Sigmoid colon (tissue), 7 donors: ENCODE results near the gene PON1. TPM values are rescaled to one million over a fixed set of nuclear protein-coding genes. Genes with fewer than 3 reads are reported as not detected.

Experiments used
- DNase-seq: peaks from one replicate; pipeline ENCODE4 v3.0.0-alpha.2; 2019
- H3K27ac ChIP-seq, 4 donors: fragments of 200-600 bp; sonication (generic); one replicate each; pipeline ENCODE4 v1.5.1; 2016 to 2019; ENCODE audit warnings: mild to moderate bottlenecking in 1 of 4
- H3K27me3 ChIP-seq, 3 donors: fragments of 200-600 bp; sonication (generic); one replicate each; pipeline ENCODE4 v1.5.1; 2019; ENCODE audit warnings: mild to moderate bottlenecking in 1 of 3
- H3K36me3 ChIP-seq, 4 donors: fragments of 200-600 bp; sonication (generic); one replicate each; pipeline ENCODE4 v1.5.1; 2016 to 2019
- H3K4me1 ChIP-seq, 4 donors: fragments of 200-600 bp; sonication (generic); one replicate each; pipeline ENCODE4 v1.5.1; 2017 to 2019
- H3K4me3 ChIP-seq, 4 donors: fragments of 200-600 bp; sonication (generic); one replicate each; pipeline ENCODE4 v1.5.1; 2017 to 2019; ENCODE audit warnings: mild to moderate bottlenecking in 2 of 4, moderate library complexity in 1 of 4
- H3K9me3 ChIP-seq, 4 donors: fragments of 200-600 bp in 3 of 4; sonication (generic) in 3 of 4; one replicate each; pipeline versions ENCODE4 v1.5.1 to v1.6.1; 2013 to 2019
- EP300 ChIP-seq, 4 donors: sonication (generic); formaldehyde crosslinking; IDR thresholded peaks; one replicate each; pipeline ENCODE4 v1.6.1; 2017; ENCODE audit warnings: antibody characterized with exemption in 4 of 4
- POLR2A ChIP-seq, 2 donors: fragments of 450-650 bp; IDR thresholded peaks; one replicate each; pipeline ENCODE4 v1.6.1; 2016; ENCODE audit warnings: antibody characterized with exemption in 2 of 2, mild to moderate bottlenecking in 2 of 2, moderate library complexity in 2 of 2
- POLR2AphosphoS5 ChIP-seq, 4 donors: sonication (generic); formaldehyde crosslinking; IDR thresholded peaks; one replicate each; pipeline ENCODE4 v1.6.1; 2017; ENCODE audit warnings: antibody characterized with exemption in 4 of 4
- WGBS, 2 donors: extraction: QIAGEN DNeasy Blood & Tissue Kit; methylation state at CpG; one replicate each; pipeline ENCODE4 v1.1.7; 2013; 5-methylcytosine and 5-hydroxymethylcytosine counted together
- intact Hi-C: fragments of 100-400 bp; cut with DNase I; formaldehyde crosslinking; loops from one replicate; pipeline ENCODE4 v1.15.1; 2023
- polyA plus RNA-seq, 3 donors: library from polyadenylated mRNA; stranded (reverse); fragments of 200-250 nt; gene quantifications; one replicate each; pipeline ENCODE4 v1.2.3, GENCODE V29; 2013
- total RNA-seq, 4 donors: library from RNA; depleted of rRNA; stranded (reverse); fragments of >200 nt; gene quantifications; one replicate each; pipeline ENCODE4 v1.1.0, GENCODE V29; 2016
- TF ChIP-seq, protein P1 (sequence below), 4 experiments: fragments of 450-650 bp in 3 of 4; fragments of 200-600 bp in 1 of 4; IDR thresholded peaks; one replicate each; pipeline ENCODE4 v1.5.1; 2016 to 2019; ENCODE audit warnings: antibody characterized with exemption in 4 of 4, mild to moderate bottlenecking in 3 of 4, moderate library complexity in 2 of 4
- donor health status: healthy with polysubstance abuse.
- donor health status: Bipolar disorder and iron deficiency.
- donor health status: healthy.

PON1 gene
- total and polyA plus RNA-seq, 7 donors: 0.16 to 0.19 TPM; not detected in 5

DNA sequence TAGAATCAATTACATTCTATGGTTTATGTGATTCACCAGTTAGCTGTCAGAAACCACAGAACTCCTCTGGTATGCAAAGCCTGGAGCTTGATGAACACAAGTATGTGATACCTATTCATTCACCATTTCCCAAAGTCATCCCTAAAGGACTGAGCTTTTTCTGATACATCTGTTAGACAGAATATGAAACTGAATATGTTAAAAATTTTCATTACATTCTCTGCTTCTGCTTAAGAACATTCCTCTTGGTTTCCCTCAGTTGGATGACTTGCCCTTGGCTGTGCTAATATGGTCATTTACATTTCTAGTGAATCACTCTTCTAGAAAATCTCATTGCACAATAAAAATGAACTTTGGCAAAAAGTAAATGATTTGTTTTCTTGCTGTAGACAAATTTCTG lies 10.8 kb upstream of the PON1 start:
- peaks cover 0 to 5% (median 0%) of the 10 kb centered on the region in 4 donors for H3K4me1 ChIP-seq

DNA sequence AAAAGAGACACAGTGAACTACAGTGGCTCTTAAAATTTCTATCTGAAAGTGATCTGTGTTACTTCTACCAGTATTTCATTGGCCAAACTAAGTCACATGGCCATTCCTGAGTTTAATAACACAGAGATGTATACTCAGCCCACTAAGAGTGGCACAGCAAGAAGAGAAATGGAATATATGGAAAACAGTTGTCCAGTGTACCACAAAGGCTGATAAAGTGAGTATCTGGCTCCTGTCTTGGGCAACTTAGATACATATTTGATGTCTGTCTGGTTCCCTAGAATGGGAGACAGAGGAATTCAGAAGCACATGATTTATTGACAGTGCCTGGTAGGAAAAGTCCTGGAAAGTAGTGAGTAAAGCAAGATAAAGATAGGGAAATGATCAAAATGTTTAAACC lies 10.1 kb upstream of the PON1 start:
- TF ChIP-seq, protein P1, sequence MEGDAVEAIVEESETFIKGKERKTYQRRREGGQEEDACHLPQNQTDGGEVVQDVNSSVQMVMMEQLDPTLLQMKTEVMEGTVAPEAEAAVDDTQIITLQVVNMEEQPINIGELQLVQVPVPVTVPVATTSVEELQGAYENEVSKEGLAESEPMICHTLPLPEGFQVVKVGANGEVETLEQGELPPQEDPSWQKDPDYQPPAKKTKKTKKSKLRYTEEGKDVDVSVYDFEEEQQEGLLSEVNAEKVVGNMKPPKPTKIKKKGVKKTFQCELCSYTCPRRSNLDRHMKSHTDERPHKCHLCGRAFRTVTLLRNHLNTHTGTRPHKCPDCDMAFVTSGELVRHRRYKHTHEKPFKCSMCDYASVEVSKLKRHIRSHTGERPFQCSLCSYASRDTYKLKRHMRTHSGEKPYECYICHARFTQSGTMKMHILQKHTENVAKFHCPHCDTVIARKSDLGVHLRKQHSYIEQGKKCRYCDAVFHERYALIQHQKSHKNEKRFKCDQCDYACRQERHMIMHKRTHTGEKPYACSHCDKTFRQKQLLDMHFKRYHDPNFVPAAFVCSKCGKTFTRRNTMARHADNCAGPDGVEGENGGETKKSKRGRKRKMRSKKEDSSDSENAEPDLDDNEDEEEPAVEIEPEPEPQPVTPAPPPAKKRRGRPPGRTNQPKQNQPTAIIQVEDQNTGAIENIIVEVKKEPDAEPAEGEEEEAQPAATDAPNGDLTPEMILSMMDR (IDR thresholded peaks at IDR 0.05): no peak
- TF ChIP-seq POLR2A (IDR thresholded peaks at IDR 0.05) (no peak), EP300 (IDR thresholded peaks at IDR 0.05) (no peak), POLR2AphosphoS5 (IDR thresholded peaks at IDR 0.05) (no peak)
- intact Hi-C loops: no loop called here

More for the DNA sequence above, 10.8 kb upstream of the PON1 start:
- TF ChIP-seq POLR2AphosphoS5 (IDR thresholded peaks at IDR 0.05) (no peak), EP300 (IDR thresholded peaks at IDR 0.05) (no peak), POLR2A (IDR thresholded peaks at IDR 0.05) (no peak)
- TF ChIP-seq, protein P1 (IDR thresholded peaks at IDR 0.05): no peak
- H3K36me3 ChIP-seq: no peaks in the 10 kb centered on the region
- H3K27me3 ChIP-seq: no peaks in the 10 kb centered on the region
- no peak overlapping the region for H3K4me3 ChIP-seq
- H3K9me3 ChIP-seq: no peaks in the 10 kb centered on the region
- intact Hi-C loops: no loop called here
- no peak overlapping the region for H3K27ac ChIP-seq
- no peak for DNase-seq

DNA sequence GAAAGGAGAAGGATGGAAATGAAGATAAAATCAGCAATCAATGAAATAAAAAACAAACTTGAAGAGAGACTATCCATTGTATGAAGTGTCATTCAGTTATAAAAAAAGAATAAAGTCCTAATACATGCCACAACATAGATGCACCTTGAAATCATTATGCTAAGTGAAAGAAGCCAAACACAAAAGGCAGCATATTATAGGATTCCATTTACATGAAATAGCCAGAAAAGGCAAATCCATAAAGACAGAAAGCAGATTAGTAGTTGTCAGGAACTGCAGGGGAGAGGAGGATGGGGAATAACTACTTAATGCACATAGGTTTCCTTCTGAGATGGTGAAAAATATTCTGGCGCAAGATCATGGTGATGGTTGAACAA lies 6.6 kb upstream of the PON1 start:
- Histone ChIP-seq H3K9me3 (no peaks in the 10 kb centered on the region), H3K36me3 (no peaks in the 10 kb centered on the region), H3K4me1 (peaks cover 0 to 5% (median 0%) of the 10 kb centered on the region in 4 donors), H3K27ac (no peak overlapping the region), H3K4me3 (peak overlapping the region in 3 of 4 donors; percentile 20 to 26 (median 21)), H3K27me3 (no peaks in the 10 kb centered on the region)
- no peak for TF ChIP-seq EP300 (IDR thresholded peaks at IDR 0.05)
- TF ChIP-seq, protein P1 (IDR thresholded peaks at IDR 0.05): no peak
- no peak for TF ChIP-seq POLR2AphosphoS5 (IDR thresholded peaks at IDR 0.05)
- TF ChIP-seq POLR2A (IDR thresholded peaks at IDR 0.05): no peak
- WGBS, 2 donors: 99 to 100% methylated on average over 1 of the region's 1 CpG
- DNase-seq: no peak
- intact Hi-C loops: no loop called here

More for the DNA sequence above, 10.1 kb upstream of the PON1 start:
- no peak overlapping the region for H3K4me3 ChIP-seq
- no peaks in the 10 kb centered on the region for H3K27me3 ChIP-seq
- no peaks in the 10 kb centered on the region for H3K9me3 ChIP-seq
- peaks cover 0 to 5% (median 0%) of the 10 kb centered on the region in 4 donors for H3K4me1 ChIP-seq
- H3K27ac ChIP-seq: no peak overlapping the region
- no peaks in the 10 kb centered on the region for H3K36me3 ChIP-seq
- DNase-seq: no peak

DNA sequence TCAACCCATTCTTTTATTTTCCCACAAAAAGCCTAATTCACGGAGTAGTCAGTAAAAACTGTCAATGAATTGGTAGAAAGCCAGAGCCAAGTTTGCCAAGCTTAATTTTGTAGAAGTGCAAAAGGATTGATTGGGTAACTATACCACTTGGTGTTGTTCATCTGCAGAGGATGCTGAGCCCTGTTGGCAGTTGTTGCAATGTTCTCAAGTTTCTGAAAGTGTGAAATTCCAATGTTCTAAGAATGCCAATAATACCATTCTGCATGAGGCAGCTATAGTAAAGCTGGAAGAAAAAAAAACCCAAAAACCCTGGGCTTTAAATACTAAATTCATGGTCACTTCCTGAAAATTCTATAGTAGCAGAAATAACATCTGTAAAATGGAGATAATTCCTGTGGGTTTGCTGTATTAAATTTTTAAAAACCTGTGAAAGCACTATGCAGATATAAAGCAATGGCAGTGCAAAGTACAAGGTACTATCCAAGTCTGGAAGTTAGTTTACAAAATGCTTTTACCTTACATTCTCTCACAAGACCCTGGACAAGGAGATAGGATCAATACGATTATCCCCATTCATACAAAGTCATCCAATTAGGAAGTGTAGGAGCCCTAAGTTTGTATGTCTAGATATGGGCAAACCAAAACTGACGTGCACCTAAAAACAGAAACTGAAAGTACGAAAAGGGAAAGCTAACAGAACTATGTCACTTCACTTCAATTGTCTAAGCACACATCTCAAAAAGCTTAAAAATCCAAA lies 6.0 kb upstream of the PON1 start:
- Histone ChIP-seq H3K36me3 (no peaks in the 10 kb centered on the region), H3K4me3 (peak overlapping the region in 3 of 4 donors; percentile 20 to 26 (median 21)), H3K27me3 (peaks cover 0 to 2% (median 0%) of the 10 kb centered on the region in 3 donors), H3K9me3 (peaks cover 0 to 2% (median 0%) of the 10 kb centered on the region in 4 donors), H3K27ac (no peak overlapping the region), H3K4me1 (peaks cover 0 to 5% (median 0%) of the 10 kb centered on the region in 4 donors)
- TF ChIP-seq POLR2AphosphoS5 (IDR thresholded peaks at IDR 0.05) (no peak), EP300 (IDR thresholded peaks at IDR 0.05) (no peak), POLR2A (IDR thresholded peaks at IDR 0.05) (no peak)
- TF ChIP-seq, protein P1 (IDR thresholded peaks at IDR 0.05): no peak
- intact Hi-C loops: no loop called here
- no peak for DNase-seq
- WGBS, 2 donors: 23 to 31% methylated on average over 4 of the region's 4 CpGs
